ENCODE results near the gene CLDN5.

DNA sequence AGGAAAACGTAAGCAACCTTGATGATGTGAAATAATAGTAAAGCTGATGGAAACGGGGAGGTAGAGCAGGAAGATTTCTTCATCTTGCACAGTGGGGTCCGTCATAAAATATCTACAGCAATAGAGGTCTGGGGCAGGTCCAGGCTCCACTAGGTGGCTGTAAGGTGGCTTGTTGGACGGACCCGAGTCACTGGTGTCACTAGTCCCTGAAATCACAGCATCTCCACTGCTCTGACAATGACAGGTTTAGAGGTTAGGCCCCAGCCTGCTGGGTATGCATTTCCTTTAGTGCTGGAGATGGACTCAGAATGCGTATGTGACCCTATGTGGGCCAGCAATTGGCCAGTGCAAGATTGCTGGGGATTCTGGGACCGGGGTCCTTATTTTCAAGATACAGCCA, 25.2 kb upstream of the CLDN5 start:
- TF ChIP-seq, protein P1, sequence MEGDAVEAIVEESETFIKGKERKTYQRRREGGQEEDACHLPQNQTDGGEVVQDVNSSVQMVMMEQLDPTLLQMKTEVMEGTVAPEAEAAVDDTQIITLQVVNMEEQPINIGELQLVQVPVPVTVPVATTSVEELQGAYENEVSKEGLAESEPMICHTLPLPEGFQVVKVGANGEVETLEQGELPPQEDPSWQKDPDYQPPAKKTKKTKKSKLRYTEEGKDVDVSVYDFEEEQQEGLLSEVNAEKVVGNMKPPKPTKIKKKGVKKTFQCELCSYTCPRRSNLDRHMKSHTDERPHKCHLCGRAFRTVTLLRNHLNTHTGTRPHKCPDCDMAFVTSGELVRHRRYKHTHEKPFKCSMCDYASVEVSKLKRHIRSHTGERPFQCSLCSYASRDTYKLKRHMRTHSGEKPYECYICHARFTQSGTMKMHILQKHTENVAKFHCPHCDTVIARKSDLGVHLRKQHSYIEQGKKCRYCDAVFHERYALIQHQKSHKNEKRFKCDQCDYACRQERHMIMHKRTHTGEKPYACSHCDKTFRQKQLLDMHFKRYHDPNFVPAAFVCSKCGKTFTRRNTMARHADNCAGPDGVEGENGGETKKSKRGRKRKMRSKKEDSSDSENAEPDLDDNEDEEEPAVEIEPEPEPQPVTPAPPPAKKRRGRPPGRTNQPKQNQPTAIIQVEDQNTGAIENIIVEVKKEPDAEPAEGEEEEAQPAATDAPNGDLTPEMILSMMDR (conservative IDR thresholded peaks at IDR 0.05; ENCODE audit: low read depth in 2 of 2), result no peak
- TF ChIP-seq EZH2 (IDR thresholded peaks at IDR 0.05; ENCODE audit: low read depth, unreplicated experiment), result no peak
- TF ChIP-seq EZH2phosphoT487 (IDR thresholded peaks at IDR 0.05; ENCODE audit: unreplicated experiment), result no peak
